ENCODE data around the gene CPPED1. TPM values are rescaled to one million over a fixed set of nuclear protein-coding genes. Genes with fewer than 3 reads are reported as not detected.
A peak's percentile ranks its signal among the peaks of the same experiment; 100 is the strongest.
"Not testable (repeated sequence)": the region's sequence is repeated elsewhere in the genome, so short reads cannot be mapped to it uniquely, and the experiment has no call there.

Gene CPPED1
- total RNA-seq, 2 donors from 2014 or later: 8.4 to 14.7 TPM

- Histone ChIP-seq H3K9ac (ENCODE audit: extremely low read depth, low read length, poor library complexity, severe bottlenecking) (no peak overlapping the region), H3K27ac (ENCODE audit: low read depth, low read length) (no peak overlapping the region), H3K9me3 (ENCODE audit: control insufficient read depth, low read length) (no peaks in the 10 kb centered on the region), H3K4me1 (ENCODE audit: control insufficient read depth, insufficient read depth, low read length) (no peaks in the 10 kb centered on the region), H3K36me3 (ENCODE audit: control insufficient read depth, insufficient read depth, low read length) (no peaks in the 10 kb centered on the region), H3K4me3 (ENCODE audit: low read length) (peak overlapping the region; percentile 54), H3K27me3 (ENCODE audit: control insufficient read depth, insufficient read depth, low read length, poor library complexity, severe bottlenecking) (no peaks in the 10 kb centered on the region)
- H3K27ac Mint-ChIP-seq: peak overlapping the region; percentile 7
- 93 to 95% methylated on average over 7 to 9 of the region's 9 CpGs for WGBS, 2 experiments (ENCODE audit: insufficient coverage in 1 of 2, insufficient read length in 1 of 2)
- H3K4me1 Mint-ChIP-seq: peaks cover 27% of the 10 kb centered on the region
- H3K9me3 Mint-ChIP-seq: no peaks in the 10 kb centered on the region
- DNase-seq: no peak
- TF ChIP-seq, protein P1, sequence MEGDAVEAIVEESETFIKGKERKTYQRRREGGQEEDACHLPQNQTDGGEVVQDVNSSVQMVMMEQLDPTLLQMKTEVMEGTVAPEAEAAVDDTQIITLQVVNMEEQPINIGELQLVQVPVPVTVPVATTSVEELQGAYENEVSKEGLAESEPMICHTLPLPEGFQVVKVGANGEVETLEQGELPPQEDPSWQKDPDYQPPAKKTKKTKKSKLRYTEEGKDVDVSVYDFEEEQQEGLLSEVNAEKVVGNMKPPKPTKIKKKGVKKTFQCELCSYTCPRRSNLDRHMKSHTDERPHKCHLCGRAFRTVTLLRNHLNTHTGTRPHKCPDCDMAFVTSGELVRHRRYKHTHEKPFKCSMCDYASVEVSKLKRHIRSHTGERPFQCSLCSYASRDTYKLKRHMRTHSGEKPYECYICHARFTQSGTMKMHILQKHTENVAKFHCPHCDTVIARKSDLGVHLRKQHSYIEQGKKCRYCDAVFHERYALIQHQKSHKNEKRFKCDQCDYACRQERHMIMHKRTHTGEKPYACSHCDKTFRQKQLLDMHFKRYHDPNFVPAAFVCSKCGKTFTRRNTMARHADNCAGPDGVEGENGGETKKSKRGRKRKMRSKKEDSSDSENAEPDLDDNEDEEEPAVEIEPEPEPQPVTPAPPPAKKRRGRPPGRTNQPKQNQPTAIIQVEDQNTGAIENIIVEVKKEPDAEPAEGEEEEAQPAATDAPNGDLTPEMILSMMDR (conservative IDR thresholded peaks at IDR 0.05): no peak
- H3K4me3 Mint-ChIP-seq: peak overlapping the region; percentile 86
- H3K36me3 Mint-ChIP-seq (ENCODE audit: low read depth): no peaks in the 10 kb centered on the region
- no peaks in the 10 kb centered on the region for H3K27me3 Mint-ChIP-seq (ENCODE audit: insufficient read depth)
Measured at GRCh38 chr16:12802048-12802447, 1.6 kb downstream of the CPPED1 start.

DNA sequence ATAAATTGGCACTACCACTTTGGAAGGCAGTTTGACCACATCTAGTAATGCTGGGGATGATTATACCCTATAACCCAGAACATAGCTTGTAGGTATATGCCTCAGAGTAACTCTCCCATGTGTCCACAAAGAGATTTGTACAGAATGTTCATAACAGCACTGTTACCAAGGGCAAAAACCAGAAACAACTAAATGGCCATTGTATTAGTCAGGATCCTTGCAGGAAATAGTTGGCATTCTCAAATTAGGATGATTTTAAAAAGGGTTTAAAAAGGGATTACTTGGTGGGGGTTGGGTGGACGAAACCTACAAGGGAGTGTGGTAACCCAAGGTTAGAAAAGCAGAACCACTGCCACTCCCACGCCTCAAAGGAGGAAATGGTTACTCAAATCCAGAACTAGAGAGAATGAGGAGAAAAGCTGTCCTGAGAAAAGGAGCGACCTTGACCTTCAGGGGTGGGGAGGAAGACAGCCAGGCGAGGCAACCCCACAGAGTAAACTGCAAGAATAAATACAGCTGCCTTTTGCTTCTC, 2.1 kb downstream of the CPPED1 start:
- Mint-ChIP-seq H3K9me3 (no peaks in the 10 kb centered on the region), H3K36me3 (ENCODE audit: low read depth) (no peaks in the 10 kb centered on the region), H3K27me3 (ENCODE audit: insufficient read depth) (no peaks in the 10 kb centered on the region), H3K27ac (peak overlapping the region; percentile 7), H3K4me1 (peaks cover 27% of the 10 kb centered on the region), H3K4me3 (peak overlapping the region; percentile 86)
- 89 to 94% methylated on average over 2 to 4 of the region's 4 CpGs for WGBS, 2 experiments (ENCODE audit: insufficient coverage in 1 of 2, insufficient read length in 1 of 2)
- TF ChIP-seq, protein P1 (conservative IDR thresholded peaks at IDR 0.05): no peak
- no peak for DNase-seq
- H3K4me3 ChIP-seq (ENCODE audit: low read length): peak overlapping the region; percentile 54
- no peaks in the 10 kb centered on the region for H3K9me3 ChIP-seq (ENCODE audit: control insufficient read depth, low read length)
- H3K9ac ChIP-seq (ENCODE audit: extremely low read depth, low read length, poor library complexity, severe bottlenecking): no peak overlapping the region
- H3K36me3 ChIP-seq (ENCODE audit: control insufficient read depth, insufficient read depth, low read length): no peaks in the 10 kb centered on the region
- no peaks in the 10 kb centered on the region for H3K4me1 ChIP-seq (ENCODE audit: control insufficient read depth, insufficient read depth, low read length)
- H3K27me3 ChIP-seq (ENCODE audit: control insufficient read depth, insufficient read depth, low read length, poor library complexity, severe bottlenecking): no peaks in the 10 kb centered on the region
- H3K27ac ChIP-seq (ENCODE audit: low read depth, low read length): no peak overlapping the region

DNA sequence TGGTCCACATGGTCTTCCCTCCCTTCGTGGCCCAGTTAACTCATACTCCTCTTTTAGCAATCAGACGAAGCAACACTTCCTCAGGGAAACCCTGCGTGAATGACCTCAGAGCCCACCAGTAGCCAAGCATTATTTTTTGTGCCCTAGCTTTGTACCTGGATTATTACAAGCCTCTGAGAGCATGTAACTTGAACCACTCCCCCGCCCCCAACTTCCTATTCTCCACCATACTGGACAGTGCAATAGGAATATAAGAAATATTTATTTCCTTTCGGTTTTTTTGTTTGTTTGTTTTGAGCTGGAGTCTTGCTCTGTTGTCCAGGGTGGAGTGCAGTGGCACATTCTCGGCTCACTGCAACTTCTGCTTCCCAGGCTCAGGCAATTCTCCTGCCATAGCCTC, 2.9 kb downstream of the CPPED1 start:
- H3K4me3 ChIP-seq (ENCODE audit: low read length): no peak overlapping the region
- H3K9me3 ChIP-seq (ENCODE audit: control insufficient read depth, low read length): no peaks in the 10 kb centered on the region
- H3K27ac Mint-ChIP-seq: no peak overlapping the region
- no peaks in the 10 kb centered on the region for H3K9me3 Mint-ChIP-seq
- no peaks in the 10 kb centered on the region for H3K36me3 ChIP-seq (ENCODE audit: control insufficient read depth, insufficient read depth, low read length)
- no peaks in the 10 kb centered on the region for H3K36me3 Mint-ChIP-seq (ENCODE audit: low read depth)
- no peak overlapping the region for H3K27ac ChIP-seq (ENCODE audit: low read depth, low read length)
- no peak overlapping the region for H3K9ac ChIP-seq (ENCODE audit: extremely low read depth, low read length, poor library complexity, severe bottlenecking)
- DNase-seq: no peak
- H3K4me3 Mint-ChIP-seq: no peak overlapping the region
- TF ChIP-seq, protein P1 (conservative IDR thresholded peaks at IDR 0.05): no peak
- no peaks in the 10 kb centered on the region for H3K27me3 ChIP-seq (ENCODE audit: control insufficient read depth, insufficient read depth, low read length, poor library complexity, severe bottlenecking)
- 96 to 100% methylated on average over 2 to 5 of the region's 6 CpGs for WGBS, 2 experiments (ENCODE audit: insufficient coverage in 1 of 2, insufficient read length in 1 of 2)
- no peaks in the 10 kb centered on the region for H3K4me1 ChIP-seq (ENCODE audit: control insufficient read depth, insufficient read depth, low read length)
- H3K4me1 Mint-ChIP-seq: peaks cover 27% of the 10 kb centered on the region
- no peaks in the 10 kb centered on the region for H3K27me3 Mint-ChIP-seq (ENCODE audit: insufficient read depth)

- not testable (repeated sequence) for H3K27me3 ChIP-seq (ENCODE audit: control insufficient read depth, insufficient read depth, low read length, poor library complexity, severe bottlenecking); H3K36me3 Mint-ChIP-seq (ENCODE audit: low read depth); H3K9me3 Mint-ChIP-seq; H3K36me3 ChIP-seq (ENCODE audit: control insufficient read depth, insufficient read depth, low read length); H3K9ac ChIP-seq (ENCODE audit: extremely low read depth, low read length, poor library complexity, severe bottlenecking); H3K27ac Mint-ChIP-seq; H3K27ac ChIP-seq (ENCODE audit: low read depth, low read length); H3K4me3 ChIP-seq (ENCODE audit: low read length); DNase-seq; H3K4me3 Mint-ChIP-seq; H3K4me1 ChIP-seq (ENCODE audit: control insufficient read depth, insufficient read depth, low read length); H3K9me3 ChIP-seq (ENCODE audit: control insufficient read depth, low read length); H3K27me3 Mint-ChIP-seq (ENCODE audit: insufficient read depth)
- WGBS, 2 experiments (ENCODE audit: insufficient coverage in 1 of 2, insufficient read length in 1 of 2): 92 to 94% methylated on average over 8 of the region's 8 CpGs
- H3K4me1 Mint-ChIP-seq: peaks cover 27% of the 10 kb centered on the region
Measured at GRCh38 chr16:12799996-12800395, 3.7 kb downstream of the CPPED1 start.

All from endodermal cell (in vitro differentiated cells).